ENCODE measurements around the gene CD59.
"Not testable (repeated sequence)": the region's sequence is repeated elsewhere in the genome, so short reads cannot be mapped to it uniquely, and the experiment has no call there.

Gene CD59

DNA sequence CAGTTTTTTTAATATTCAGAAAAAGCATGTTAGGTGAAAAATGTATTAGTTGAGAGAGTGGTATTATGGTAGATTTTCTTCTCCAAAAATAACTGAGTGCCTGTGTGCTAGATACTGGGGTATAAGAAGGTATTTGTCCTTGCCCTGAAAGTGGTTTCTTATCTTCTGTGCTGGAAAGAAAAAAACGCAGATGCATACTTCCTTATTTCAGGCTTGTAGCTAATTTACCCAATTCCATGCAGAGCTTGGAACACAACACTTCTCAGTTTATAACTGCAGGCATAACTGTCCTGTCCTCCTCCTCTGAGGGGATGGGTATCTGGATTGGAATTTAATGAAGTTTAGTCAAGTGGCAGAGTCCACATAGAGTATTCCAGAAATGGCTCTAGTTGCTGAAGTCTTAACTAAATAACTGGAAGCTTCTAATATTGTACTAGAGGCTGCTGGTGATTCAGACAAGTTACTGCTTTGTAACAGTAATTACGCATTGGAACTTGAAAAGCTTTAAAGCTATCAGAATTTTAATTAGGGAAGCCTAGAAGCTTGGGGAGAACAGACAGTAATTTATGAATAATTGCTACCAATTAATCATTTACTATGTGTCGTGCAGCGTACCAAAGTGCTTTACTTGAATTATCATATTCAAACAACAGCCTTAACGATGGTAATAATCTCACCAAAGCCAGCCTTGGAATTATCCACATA lies 22.9 kb downstream of the CD59 start:
- no peak for DNase-seq

DNA sequence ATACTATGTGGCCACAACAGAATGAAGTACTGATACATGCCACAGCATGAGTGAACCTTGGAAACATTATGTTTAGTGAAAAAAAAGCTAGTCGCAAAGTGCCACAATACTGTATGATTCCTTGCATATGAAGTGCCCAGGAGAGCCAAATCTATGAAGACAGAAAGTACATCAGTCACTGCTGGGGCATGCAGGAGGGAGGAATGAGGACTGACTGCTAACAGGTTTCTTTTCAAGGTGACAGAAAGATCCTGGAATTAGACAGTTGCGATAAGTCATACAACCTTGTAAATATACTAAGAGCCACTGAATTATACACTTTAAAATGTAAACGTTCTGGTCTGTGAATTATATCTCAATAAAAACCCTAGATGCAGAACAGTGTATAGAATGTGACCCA lies 23.8 kb downstream of the CD59 start:
- DNase-seq, result no peak

DNA sequence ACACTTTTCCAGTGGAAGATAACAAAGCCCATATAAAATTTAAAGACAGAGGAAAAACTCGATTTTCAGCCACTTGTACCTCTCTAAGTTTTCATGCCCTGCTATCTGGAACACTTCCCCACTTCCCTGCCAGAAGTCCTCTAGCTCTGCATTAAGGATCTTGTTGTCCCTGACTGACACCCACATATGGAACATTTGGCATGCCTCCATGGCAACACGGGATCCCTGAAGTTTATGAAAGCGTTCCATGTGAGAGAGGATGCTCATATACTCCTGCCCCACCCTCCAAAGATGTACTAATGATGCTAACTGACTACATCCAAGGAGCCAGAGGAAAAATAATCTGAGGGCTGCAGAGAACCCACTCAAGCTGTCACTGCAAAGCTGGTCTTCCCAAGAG lies 26.8 kb downstream of the CD59 start:
- DNase-seq, result no peak

DNA sequence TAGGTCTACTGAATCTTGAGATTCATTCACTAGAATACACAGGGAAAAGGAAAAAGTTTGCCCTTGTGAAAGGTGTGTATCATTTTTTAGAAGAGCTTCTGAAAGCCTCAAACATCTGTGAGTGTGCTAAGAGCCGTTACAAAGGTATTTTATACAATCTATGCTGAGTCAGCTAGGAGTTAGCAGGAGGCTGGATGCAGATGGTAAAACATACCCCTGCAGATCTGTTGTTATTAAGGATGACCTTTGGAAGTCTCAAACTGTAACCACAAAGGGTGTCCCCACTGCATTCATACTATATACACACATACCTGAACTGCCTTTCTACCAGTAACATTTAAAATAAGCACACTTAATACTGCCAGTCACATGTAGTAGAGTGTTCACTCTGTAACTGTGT lies 27.2 kb downstream of the CD59 start:
- DNase-seq, result no peak

DNA sequence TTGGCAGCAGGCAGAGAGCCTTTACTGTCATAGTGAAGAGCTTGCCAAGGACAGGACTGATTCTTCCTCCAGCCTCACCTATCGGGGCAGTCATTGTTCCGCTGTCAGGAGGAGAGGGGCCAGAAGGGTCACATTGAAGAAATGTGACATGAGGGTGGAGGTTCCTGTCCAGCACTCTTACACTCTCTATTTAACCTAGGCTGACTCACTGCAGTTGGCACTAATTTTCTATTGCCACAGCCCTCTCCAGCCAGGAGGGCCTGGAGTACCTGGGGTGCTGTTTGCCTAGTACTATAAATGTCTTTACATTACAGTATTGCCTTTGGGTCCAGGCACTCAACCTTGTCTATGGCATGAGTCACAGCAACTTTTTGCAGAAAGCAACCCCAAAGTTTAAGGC lies 28.4 kb downstream of the CD59 start:
- DNase-seq, result not testable (repeated sequence)

DNA sequence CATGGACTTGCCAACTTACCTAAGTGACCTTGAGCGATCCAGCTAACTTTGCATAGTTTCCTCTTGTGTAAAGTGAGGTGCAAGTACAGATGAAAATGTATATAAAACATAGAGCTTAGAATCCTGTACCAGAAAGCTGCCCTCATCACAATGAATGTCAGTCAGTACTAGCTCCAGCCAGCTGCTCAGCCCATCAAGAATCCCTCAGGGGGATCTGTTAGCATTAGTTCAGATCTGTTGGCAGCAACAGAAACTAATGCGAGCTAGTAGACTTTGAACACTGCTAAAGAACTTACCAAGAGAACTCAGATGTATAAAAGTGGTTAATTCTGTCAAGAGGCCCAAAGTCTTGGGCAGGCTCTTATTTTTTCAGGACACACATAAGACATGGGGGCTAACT lies 29.3 kb downstream of the CD59 start:
- no peak for DNase-seq

DNA sequence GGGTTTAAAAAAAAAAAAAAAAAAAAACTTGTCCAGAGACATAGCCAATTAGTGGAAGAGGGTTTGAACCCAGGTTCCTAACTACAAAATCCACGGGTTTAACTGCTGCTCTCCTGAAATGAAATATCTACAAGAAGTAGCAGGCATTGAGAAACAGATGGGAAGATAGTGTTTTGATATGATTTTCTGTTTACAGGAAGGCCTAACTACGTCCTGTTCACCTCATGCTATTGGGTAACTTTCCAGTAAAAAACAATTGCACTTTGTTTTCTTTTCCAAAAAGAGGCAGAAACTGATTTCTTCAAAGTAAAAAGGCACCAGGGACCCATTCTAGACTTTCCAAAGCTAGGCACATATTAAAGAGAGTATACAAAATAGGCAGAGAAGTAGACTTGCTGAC lies 29.7 kb downstream of the CD59 start:
- DNase-seq, result no peak

DNA sequence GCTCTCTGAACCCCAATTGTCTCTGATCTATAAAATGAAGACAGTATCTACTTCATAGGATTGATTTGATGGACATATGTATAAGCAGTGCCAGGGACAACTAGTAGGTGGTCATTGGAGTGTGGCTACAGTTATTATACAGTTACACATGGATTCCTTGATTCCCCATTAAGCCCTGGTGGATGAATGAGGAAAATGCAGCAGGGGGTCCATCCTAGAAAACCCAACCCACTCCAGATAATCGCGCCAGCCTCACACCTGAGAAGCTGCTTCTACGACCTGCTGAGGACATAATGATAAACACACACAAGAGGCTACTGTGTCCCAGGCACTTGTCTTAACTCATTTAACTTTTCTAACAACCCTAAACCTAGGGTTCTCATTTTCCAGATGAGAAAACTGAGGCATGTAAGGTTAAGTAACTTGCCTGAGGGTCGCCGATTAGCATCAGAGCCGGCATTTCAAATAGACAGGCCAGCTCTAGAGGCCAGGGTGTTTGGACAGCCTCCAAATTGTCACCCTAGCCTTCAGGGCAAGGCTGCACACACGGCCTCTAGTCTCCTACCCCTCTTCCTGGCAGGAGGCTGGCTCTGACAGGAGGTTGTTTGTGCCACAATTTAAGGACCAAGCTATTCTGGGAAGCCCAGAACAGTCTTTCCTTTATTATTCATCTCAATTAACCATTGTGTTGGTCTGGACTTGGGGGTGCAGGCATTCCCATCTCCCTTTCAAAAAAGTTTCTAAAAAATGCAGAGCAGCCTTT lies 31.8 kb downstream of the CD59 start:
- no peak for DNase-seq

DNA sequence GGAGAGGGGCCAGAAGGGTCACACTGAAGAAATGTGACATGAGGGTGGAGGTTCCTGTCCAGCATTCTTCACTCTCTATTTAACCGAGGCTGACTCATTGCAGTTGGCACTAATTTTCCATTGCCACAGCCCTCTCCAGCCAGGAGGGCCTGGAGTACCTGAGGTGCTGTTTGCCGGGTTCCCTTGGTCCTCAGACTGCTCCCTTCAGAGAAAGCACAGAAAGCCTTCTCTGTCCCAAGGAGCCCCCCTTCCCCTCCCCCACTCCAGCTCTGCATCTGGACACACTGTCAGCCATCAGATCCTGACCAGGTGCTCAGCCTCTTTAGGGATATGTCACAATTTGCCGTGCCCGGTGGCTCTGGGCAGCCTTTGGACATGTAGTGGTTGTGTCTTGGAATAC lies 32.4 kb downstream of the CD59 start:
- DNase-seq, result no peak

DNA sequence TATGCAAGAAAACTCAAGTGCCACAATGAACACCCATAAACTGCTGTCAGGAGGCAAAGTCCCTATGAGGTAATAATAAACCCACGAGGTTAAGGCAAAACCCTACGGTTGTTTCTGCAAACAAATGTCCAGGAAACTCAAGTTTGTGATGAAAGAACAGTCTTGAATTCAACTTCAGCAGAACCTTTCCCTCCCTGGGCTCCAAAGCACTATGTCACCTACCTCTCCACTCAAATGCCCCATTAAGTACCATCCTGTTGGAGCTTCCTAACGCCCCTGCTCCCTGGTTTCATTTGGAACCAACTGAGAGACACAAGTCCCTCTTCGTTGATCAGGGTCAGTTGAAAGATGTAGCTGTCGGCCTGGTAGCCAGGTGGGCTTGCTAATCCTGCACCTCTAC lies 33.0 kb downstream of the CD59 start:
- DNase-seq, result no peak

DNA sequence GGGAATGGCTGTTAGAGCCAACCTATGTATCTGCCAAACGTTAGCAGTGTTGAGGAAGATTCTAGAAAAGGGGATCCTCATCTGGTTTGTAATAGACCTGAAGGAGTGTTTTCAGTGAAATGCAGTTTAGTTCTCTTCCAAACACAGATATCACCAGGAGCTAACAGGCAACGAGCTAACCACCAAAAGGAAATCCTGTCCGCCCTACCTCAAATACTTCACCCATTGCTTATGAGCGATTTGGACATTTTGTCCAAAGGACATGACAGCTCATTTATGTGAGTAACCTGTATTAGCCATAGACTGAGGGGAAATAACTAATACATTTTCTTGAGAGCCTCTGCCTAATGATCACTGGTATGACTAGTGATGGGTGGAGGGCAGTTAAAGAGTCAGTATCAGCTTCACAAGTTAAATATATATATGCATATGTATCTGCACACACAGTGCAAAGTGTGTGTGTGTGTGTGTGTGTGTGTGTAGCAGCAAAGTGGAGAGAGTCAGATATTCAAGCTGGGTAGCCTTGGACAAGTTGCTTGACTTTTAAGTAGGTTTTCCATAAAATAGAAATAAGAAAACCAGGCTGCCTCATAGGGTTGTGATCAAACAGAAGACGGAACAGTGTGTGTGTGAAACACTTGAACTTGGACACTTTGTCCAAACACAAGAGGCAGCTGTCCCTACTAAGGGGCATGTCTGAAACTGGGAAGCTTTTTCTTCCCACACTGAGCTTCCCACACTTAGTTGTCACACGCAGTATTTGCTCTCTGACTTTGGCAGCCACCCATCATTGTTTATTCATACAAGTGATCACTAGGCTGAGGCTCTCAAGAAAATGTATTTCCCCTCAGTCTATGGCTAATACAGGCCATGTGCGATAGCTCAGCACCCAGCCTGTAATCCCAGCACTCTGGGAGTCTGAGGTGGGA lies 34.7 kb downstream of the CD59 start:
- no peak for DNase-seq

DNA sequence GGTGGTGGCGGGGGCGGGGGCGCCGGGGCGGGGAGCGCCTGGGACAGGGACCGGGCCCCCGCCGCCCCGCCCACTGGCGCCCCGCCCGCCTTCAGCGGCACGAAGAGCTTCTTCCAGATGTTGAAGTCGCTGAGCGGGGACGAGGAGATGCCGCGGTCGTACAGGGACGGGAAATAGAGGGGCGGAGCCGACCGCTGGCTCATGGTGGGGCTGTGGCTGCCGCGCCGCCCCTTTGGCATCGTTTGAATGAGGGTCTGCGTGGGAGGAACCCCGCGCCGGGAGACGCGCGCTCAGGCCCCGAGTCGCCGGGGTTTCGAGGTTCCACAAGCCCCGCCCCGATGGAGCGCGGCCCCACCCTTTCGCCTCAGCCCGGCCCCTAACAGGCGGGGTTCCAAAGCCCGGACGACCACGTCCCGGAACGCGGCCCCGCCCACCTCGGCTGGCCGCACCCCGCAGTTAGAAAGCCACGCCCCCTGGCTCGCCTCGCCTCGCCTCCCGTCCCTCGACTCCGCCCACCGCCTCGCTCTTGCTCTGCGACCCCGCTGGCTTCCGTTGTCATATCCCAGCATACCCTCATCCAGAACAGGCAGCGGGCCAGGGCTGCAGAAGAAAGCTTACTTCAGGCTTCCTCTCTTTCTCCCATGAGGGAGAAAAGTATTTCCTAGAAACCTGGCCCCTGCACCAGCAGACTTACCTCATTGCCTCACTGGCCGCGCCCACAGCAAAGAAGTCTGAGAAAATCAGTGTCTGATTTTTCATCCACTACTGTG lies 35.5 kb downstream of the CD59 start, which contains the start of gene C11orf91:
Gene C11orf91 (minus strand): TSS at position 325 of the 770 bp plus-strand sequence. CDS start 86 bp downstream, at position 239.
- DNase-seq, result peak; percentile 8 to 34

DNA sequence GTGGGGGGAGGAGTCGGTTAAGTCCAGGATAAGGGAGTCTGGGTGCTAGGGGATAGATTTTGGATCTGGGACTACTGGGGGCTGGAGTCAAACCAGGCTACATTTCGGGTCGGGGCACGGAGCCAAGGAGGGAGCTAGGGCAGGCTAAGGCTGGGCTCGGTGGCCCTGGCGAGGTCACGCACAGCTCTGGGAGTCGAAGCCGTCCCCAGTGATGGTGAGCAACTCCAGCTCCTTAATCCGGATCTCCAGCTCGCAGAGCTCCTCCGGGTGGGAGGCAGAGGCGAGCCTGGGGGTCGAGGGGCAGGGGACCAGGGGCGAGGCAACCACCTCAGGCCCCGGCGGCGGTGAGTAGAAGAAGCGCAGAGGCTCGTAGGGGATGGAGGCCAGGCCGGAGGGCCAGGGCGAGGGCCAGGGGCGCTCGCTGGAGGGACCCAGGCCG lies 36.1 kb downstream of the CD59 start:
- DNase-seq, result no peak

DNA sequence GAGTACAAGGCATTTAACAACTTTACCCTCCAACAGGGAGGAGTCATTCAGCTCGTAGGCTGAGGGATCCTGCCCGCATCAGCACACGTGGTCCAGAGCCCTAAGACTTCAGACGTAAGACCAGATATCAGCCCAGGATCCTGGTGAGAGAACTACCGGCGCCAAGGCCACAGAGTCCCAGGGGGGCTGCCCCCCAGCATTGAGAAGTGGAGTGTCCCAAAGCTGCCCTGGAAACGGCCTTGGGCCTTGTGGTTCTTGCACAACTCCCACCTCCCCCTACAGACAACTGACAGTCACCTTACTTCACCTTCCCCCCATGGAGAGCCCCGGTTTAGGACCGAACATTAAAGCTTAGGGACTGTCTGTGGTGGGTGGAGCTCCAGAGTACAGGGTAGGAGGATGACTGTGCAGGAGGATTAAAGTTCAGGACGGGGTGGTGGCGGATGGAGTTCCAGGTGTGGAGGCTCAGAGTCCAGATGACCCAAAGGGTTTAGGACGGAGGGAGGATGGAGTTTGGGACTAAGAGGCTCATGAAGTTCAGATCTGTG lies 36.6 kb downstream of the CD59 start:
- no peak for DNase-seq

DNA sequence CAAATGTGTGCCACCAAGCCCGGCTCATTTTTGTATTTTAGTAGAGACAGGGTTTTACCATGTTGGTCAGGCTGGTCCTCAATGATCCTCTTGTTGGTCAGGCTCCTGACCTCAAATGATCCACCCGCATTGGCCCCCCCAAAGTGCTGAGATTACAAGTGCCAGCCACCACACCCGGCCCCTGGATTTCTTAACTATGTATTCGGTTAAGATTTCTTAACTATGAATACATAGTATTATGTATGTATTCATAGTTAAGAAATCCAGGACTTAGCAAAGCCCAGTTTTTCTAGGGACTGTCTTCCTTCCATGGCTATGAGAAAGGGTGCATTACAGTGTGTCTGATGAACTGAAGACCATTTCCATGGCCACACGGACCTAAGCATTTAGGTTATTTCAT lies 37.3 kb downstream of the CD59 start:
- DNase-seq, result no peak

DNA sequence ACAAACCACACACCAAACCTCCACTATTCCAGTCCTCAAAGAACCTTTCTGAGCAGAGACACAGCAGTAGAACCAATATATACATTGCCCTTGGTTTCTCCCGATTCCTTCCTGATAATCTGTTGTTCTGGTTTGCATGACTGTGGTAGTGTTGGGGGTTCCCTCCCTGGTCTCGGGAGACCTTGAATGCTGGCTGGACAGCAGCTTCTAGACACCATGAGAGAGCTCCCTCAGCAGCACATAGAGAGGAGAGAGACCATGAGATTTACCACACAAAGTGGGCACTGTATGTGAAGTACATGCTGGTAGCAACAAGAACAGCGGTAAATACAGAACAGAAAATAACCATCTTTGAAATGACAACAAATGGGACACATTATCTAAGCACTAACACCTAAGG lies 38.2 kb downstream of the CD59 start:
- no peak for DNase-seq

DNA sequence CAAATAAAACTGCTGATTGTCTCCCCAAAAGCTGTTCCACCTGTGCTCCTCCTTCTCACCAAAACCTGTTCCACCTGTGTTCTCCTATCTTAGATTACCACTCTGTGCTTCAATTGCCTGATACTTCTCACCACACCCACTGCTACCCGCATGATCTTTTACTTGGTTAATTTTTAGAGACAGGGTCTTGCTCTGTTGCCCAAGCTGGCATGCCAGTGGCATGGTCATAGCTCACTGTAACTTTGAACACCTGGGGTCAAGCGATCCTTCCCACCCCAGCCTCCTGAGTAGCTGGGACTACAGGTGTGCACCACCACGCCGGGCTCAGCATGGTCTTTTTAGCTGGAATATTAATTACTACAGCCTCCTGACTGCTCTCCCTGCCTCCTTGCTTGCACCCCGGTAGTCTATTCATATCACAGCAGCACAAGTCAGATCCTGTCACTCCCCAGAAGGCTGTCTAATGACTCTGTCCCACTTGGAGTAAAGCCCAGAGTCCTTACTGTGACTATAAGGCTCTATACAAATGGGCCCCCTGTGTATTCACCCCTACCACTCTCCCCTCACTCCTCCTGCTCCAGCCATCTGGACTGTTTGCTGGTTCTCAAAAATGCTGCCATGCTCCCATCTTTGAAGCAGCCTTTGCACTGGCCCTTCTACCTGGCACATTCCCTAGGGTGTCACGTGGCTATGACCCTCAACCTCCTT lies 39.1 kb downstream of the CD59 start:
- DNase-seq, result no peak

DNA sequence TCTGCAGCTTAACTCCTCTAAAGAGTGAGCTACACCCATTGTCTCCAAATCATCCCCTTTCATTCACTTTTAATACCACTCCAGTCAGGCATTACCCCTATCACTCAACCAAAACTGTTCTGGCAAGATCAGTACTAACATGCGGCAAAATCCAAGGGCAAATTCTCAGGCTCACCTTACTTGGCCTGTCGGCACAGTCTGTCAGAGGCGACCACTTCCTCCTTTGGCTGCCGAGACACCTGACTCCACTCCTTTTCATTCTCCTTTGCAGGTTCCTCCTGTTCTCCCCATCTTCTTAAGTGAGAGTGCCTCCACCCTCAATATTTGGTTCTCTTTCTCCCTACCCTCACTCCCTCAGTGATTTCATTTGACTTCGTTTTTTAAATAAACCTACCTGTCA lies 39.8 kb downstream of the CD59 start:
- no peak for DNase-seq

DNA sequence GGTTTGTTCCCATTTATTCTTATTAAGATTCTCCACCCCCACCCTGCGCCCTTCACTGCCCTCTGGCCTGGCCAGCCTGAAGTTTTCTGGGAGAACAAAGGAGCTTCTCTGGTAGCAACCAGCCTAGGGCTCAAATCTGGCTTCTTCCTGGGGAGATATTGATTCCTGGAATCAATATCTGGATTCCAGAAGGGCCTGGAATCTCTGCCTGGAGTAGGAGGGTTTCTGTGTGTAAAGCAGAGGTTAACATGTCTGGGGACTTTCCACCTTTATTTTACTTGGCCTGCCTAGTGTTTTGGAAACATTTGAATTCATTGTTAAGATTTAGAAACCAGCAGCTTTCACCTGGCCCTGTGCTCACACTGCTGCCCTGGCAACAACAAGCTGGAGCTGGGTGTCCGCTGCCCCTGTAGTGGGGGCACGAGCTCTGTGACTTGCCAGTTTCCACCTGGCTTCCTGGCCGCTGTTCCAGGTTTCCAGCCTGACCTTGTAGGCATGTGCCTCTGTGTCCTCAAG lies 41.1 kb downstream of the CD59 start:
- DNase-seq, result no peak

DNA sequence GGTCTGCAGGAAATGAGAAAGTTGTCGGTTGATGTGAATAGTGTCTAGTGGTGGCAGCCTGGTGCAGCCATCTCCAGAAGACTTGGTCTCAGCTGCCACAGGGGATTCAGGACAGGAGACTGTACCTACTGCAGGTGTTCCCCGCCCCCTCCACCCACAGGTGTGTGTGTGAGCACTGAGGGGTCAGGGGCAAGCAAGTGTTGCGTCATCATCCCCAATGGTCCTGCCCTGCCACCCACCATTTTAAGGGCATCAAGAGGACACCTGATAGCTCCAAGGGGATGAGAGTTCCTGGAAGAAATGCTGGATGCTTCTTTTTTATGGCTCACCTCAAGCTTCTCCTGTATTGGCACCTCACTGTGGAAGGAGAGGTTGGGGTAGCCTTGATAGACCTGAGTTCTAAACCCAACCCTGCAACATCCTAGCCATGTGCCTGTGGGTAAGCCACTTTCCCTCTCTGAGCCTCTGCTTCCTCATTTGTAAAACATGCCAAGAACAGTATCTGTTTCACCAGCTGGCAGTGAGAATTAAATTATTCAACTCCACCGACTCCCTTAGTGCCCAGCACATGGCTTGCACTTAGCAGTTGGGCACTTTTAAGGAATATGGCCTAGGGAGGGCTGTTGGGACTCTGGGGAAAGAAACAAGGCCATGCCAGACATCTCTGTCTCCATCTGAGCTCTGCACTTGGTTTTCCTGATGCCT lies 41.7 kb downstream of the CD59 start:
- no peak for DNase-seq

DNA sequence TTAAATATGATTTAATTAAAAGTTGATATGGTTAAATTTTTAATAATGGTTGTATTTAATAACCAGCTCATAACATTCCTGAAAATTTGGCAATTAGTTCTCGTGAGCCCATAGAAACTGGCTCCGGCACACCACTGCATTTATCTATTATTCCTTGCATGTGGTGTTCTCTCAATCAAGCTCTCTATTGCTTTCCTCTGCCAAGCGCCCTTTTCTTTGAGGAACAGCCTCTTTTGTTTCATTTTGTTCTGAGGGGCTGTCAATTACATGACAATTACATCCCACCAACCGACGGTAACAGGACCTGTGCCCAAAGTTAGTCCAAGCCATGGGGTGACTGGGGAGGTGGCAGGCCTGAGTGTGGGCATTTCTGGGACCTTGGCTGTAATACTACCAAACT lies 43.7 kb downstream of the CD59 start:
- DNase-seq, result no peak

Measured in AML-193 (cell line).